Adrenal gland (tissue), 12 donors: ENCODE results near the gene ATF7IP. TPM values are rescaled to one million over a fixed set of nuclear protein-coding genes. Genes with fewer than 3 reads are reported as not detected.

Experiments
- DNase-seq, 7 donors: peaks; one replicate each; pipeline ENCODE4 v3.0.0-alpha.2; 2019 to 2020
- H3K27ac ChIP-seq, 5 donors: fragments of 200-600 bp; sonication (generic) in 4 of 5; 1 replicate in 3 of 5; 2 replicates in 2 of 5; pipeline versions ENCODE4 v1.5.1 to v1.8.0; 2016 to 2020; ENCODE audit warnings: mild to moderate bottlenecking in 1 of 5
- H3K27me3 ChIP-seq: fragments of 200-600 bp; 2 replicates; pipeline ENCODE4 v1.8.0; 2021
- H3K36me3 ChIP-seq, 2 donors: fragments of 200-600 bp; replicated peaks in 1 of 2; 1 replicate in 1 of 2; 2 replicates in 1 of 2; pipeline versions ENCODE4 v1.5.1 to v1.8.0; 2018 to 2022
- H3K4me1 ChIP-seq, 2 donors: fragments of 200-600 bp; replicated peaks in 1 of 2; 1 replicate in 1 of 2; 2 replicates in 1 of 2; pipeline versions ENCODE4 v1.5.1 to v1.8.0; 2018 to 2021
- H3K4me3 ChIP-seq, 4 donors: fragments of 200-600 bp; sonication (generic) in 3 of 4; one replicate each; pipeline ENCODE4 v1.5.1; 2016 to 2018
- H3K9me3 ChIP-seq, 3 donors: fragments of 200-600 bp; sonication (generic) in 1 of 3; replicated peaks in 1 of 3; 1 replicate in 2 of 3; 2 replicates in 1 of 3; pipeline versions ENCODE4 v1.5.1 to v1.8.0; 2016 to 2021
- POLR2A ChIP-seq, 2 donors: fragments of 450-650 bp; IDR thresholded peaks; one replicate each; pipeline ENCODE4 v1.6.1; 2017; ENCODE audit warnings: antibody characterized with exemption in 2 of 2, mild to moderate bottlenecking in 2 of 2, moderate library complexity in 1 of 2
- WGBS, 4 donors: extraction: QIAGEN DNeasy Blood & Tissue Kit in 2 of 4; methylation state at CpG; one replicate each; pipeline versions ENCODE4 v1.1.5 to v1.1.7; 2013 to 2017; 5-methylcytosine and 5-hydroxymethylcytosine counted together
- intact Hi-C, 2 donors: fragments of 100-400 bp; cut with DNase I; formaldehyde crosslinking; loops; one replicate each; pipeline versions ENCODE4 v1.14.1 to v1.15.0; 2022 to 2023
- polyA plus RNA-seq, 3 donors: library from polyadenylated mRNA; stranded (reverse); fragments of 200-250 nt in 2 of 3; fragments of 350-450 nt in 1 of 3; fragmentation: Illumina TruSeq in 1 of 3; extraction: RNeasy Lipid Tissue Mini Kit (QIAGEN cat#74804) in 1 of 3; gene quantifications; one replicate each; pipeline ENCODE4 v1.2.3, GENCODE V29; 2013 to 2014
- total RNA-seq, 9 donors: library from RNA; depleted of rRNA in 4 of 9; stranded (reverse); fragments of >200 nt in 4 of 9; fragments of 120-200 nt in 1 of 9; fragmentation: NEBNext Ultra II Directional in 1 of 9; extraction: Animal tissue kit (Norgen Biotek cat#: 25700) in 1 of 9; gene quantifications; one replicate each; pipeline versions ENCODE4 v1.1.0 to v1.2.4, GENCODE V29; 2013 to 2023
- TF ChIP-seq, protein P1 (sequence below), 6 experiments: fragments of 450-650 bp in 4 of 6; fragments of 200-600 bp in 2 of 6; sonication (generic) in 1 of 6; IDR thresholded peaks; 1 replicate in 5 of 6; 2 replicates in 1 of 6; pipeline versions ENCODE4 v1.5.1 to v1.8.0; 2016 to 2021; ENCODE audit warnings: antibody characterized with exemption in 6 of 6, mild to moderate bottlenecking in 2 of 6, moderate library complexity in 1 of 6
- donor health status: healthy with polysubstance abuse.
- donor health status: Bipolar disorder and iron deficiency.
- donor health status: DM: yes; HTN: yes; CAD: no.
- donor health status: DM: no; HTN: no; CAD: no.
- donor health status: DM: no; HTN: no; CAD: no.
- donor health status: DM: yes; HTN: yes; CAD: no.

The ATF7IP gene
- total and polyA plus RNA-seq, 12 donors: 8.5 to 101 (median 45.3) TPM

GRCh38 chr12:14510574-14510973 is 145.1 kb downstream of the ATF7IP start:
- H3K27me3 ChIP-seq: no peaks in the 10 kb centered on the region
- no peak for DNase-seq
- H3K4me1 ChIP-seq: no peaks in the 10 kb centered on the region
- H3K9me3 ChIP-seq: no peaks in the 10 kb centered on the region
- no peaks in the 10 kb centered on the region for H3K36me3 ChIP-seq
- TF ChIP-seq, protein P1, sequence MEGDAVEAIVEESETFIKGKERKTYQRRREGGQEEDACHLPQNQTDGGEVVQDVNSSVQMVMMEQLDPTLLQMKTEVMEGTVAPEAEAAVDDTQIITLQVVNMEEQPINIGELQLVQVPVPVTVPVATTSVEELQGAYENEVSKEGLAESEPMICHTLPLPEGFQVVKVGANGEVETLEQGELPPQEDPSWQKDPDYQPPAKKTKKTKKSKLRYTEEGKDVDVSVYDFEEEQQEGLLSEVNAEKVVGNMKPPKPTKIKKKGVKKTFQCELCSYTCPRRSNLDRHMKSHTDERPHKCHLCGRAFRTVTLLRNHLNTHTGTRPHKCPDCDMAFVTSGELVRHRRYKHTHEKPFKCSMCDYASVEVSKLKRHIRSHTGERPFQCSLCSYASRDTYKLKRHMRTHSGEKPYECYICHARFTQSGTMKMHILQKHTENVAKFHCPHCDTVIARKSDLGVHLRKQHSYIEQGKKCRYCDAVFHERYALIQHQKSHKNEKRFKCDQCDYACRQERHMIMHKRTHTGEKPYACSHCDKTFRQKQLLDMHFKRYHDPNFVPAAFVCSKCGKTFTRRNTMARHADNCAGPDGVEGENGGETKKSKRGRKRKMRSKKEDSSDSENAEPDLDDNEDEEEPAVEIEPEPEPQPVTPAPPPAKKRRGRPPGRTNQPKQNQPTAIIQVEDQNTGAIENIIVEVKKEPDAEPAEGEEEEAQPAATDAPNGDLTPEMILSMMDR (IDR thresholded peaks at IDR 0.05): no peak
- TF ChIP-seq POLR2A (IDR thresholded peaks at IDR 0.05): no peak
- intact Hi-C loops: no loop called here
- WGBS, 4 donors: 57 to 67% (median 63%) methylated on average over 3 of the region's 3 CpGs
- H3K4me3 ChIP-seq: no peak overlapping the region
- no peak overlapping the region for H3K27ac ChIP-seq

DNA sequence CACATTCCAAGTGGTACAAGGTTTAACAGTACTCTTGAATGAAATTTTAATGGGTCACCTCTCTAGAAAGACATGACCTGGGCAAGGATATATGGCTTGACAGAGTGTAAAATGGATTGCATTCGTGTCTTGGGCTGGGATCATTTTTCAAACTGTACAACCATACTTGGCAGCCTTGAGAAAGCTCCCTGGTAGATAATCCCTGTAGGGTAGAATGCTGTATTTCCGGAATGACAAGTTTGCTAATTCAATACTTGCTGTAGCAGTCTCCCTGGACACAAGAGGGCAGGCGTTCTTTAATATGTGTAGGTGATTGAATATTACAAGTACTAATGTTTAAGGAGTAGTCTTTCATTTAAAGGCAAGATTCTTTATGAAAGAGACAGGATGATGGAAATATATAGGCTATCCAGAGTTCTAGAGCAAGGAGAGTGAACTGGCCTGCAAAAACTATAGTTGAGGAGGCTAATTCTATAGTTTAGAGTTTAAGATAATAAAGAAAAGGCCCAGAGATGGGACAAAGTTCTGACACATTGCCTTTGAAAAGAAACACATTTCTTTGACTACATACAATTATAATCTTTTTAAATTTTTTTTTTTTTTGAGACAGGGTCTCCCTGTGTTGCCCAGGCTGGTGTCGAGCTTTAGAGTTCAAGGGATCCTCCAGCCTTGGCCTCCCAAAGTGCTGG is 148.8 kb downstream of the ATF7IP start:
- Histone ChIP-seq H3K4me1 (no peaks in the 10 kb centered on the region), H3K9me3 (no peaks in the 10 kb centered on the region), H3K4me3 (no peak overlapping the region), H3K27ac (no peak overlapping the region), H3K27me3 (no peaks in the 10 kb centered on the region), H3K36me3 (no peaks in the 10 kb centered on the region)
- 40 to 44% (median 41%) methylated on average over 4 of the region's 4 CpGs for WGBS, 4 donors
- DNase-seq: peak in 3 of 7 donors; percentile 17 to 20 (median 19)
- TF ChIP-seq POLR2A (IDR thresholded peaks at IDR 0.05): no peak
- TF ChIP-seq, protein P1 (IDR thresholded peaks at IDR 0.05): peak in 2 of 6 experiments; percentile 24 to 32
- intact Hi-C loops: no loop called here

DNA sequence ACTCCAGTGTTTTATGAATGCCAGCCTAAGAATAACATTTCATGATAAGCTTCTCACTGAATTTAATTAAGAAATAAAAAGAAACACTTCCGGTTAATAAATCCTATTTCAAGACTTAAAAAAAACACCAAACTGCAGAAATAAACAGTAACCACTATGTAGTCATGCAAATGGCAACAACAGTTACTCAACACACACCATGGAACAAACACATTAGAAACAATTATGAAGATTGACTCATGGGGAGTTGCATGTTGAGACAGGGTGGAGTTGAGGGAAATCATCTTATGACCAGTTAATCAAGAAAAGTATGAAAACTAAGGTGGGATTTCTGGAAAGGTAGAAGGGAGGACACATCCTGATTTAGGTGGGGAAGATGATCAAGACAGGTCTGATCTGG is 149.5 kb downstream of the ATF7IP start:
- no peak for TF ChIP-seq POLR2A (IDR thresholded peaks at IDR 0.05)
- TF ChIP-seq, protein P1 (IDR thresholded peaks at IDR 0.05): no peak
- WGBS, 4 donors: 82 to 90% (median 88%) methylated on average over 1 of the region's 1 CpG

DNA sequence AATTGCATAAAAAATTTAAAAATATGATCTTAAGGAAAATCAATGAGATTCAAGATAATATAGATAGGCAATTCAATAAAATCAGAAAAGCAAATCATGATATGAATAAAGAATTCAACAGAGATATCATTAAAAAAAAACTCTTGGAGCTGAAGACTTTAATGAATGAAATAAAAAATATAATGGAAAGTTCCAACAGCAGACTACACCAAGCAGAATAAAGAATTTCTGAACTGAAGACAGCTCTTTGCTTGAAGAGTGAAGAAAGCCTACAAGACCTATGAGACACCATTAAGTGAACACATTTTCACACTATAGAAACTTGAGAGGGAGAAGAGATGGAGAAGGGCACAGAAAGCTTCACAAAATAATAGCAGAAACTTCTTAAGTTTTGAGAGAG is 156.3 kb downstream of the ATF7IP start:
- intact Hi-C loops: no loop called here
- H3K4me3 ChIP-seq: no peak overlapping the region
- no peaks in the 10 kb centered on the region for H3K36me3 ChIP-seq
- TF ChIP-seq POLR2A (IDR thresholded peaks at IDR 0.05): no peak
- TF ChIP-seq, protein P1 (IDR thresholded peaks at IDR 0.05): no peak
- no peaks in the 10 kb centered on the region for H3K27me3 ChIP-seq
- H3K4me1 ChIP-seq: no peaks in the 10 kb centered on the region
- H3K9me3 ChIP-seq: peaks cover 0 to 13% (median 7%) of the 10 kb centered on the region in 3 donors
- no peak overlapping the region for H3K27ac ChIP-seq
- DNase-seq: no peak

More for the DNA sequence above, 149.5 kb downstream of the ATF7IP start:
- H3K9me3 ChIP-seq: no peaks in the 10 kb centered on the region
- no peaks in the 10 kb centered on the region for H3K4me1 ChIP-seq
- H3K4me3 ChIP-seq: no peak overlapping the region
- intact Hi-C loops: no loop called here
- H3K36me3 ChIP-seq: no peaks in the 10 kb centered on the region
- H3K27ac ChIP-seq: no peak overlapping the region
- no peak for DNase-seq
- no peaks in the 10 kb centered on the region for H3K27me3 ChIP-seq
